GM12878 (cell line): ENCODE results near the gene YAF2. TPM values are rescaled to one million over a fixed set of nuclear protein-coding genes. Genes with fewer than 3 reads are reported as not detected.

ENCODE experiments used
- DPF2 ChIP-seq: fragments of 450-650 bp; IDR thresholded peaks from 2 replicates; pipeline ENCODE4 v1.6.1; 2017; ENCODE audit warnings: mild to moderate bottlenecking
- E2F4 ChIP-seq: IDR thresholded peaks from 2 replicates; pipeline ENCODE4 v1.6.1; 2012; ENCODE audit warnings: low read depth, low read length, improper control_type of control experiment
- EP300 ChIP-seq, 2 experiments: fragments of 150-350 bp in 1 of 2; IDR thresholded peaks; 2 replicates each; pipeline ENCODE4 v1.6.1; 2011 to 2012; ENCODE audit warnings: low read depth in 2 of 2, low read length in 2 of 2, borderline replicate concordance in 1 of 2, improper control_type of control experiment in 1 of 2, inconsistent platforms in 1 of 2; ENCODE audit not compliant: control insufficient read depth in 1 of 2
- GATAD2B ChIP-seq: fragments of 450-650 bp; conservative IDR thresholded peaks from 2 replicates; pipeline ENCODE4 v1.6.1; 2017; ENCODE audit warnings: low read depth, mild to moderate bottlenecking, moderate library complexity
- KAT2A ChIP-seq: conservative IDR thresholded peaks from 2 replicates; pipeline ENCODE4 v1.6.1; 2011; ENCODE audit warnings: low read depth, low read length; ENCODE audit not compliant: control insufficient read depth
- MEF2A ChIP-seq: IDR thresholded peaks from 2 replicates; pipeline ENCODE4 v1.6.1; 2011; ENCODE audit warnings: low read depth, mild to moderate bottlenecking, low read length, moderate library complexity; ENCODE audit not compliant: insufficient read depth
- MEF2B ChIP-seq: fragments of 450-650 bp; IDR thresholded peaks from 2 replicates; pipeline ENCODE4 v1.6.1; 2018; ENCODE audit warnings: mild to moderate bottlenecking, moderate library complexity; ENCODE audit not compliant: partially characterized antibody, poor library complexity, severe bottlenecking
- NFYB ChIP-seq: IDR thresholded peaks from 2 replicates; pipeline ENCODE4 v1.6.1; 2011; ENCODE audit warnings: low read depth, mild to moderate bottlenecking, low read length, improper control_type of control experiment, moderate library complexity; ENCODE audit not compliant: insufficient read depth
- POLR2AphosphoS5 ChIP-seq: IDR thresholded peaks from 2 replicates; pipeline ENCODE4 v1.6.1; 2011; ENCODE audit warnings: mild to moderate bottlenecking, low read length, inconsistent platforms
- RFX5 ChIP-seq: IDR thresholded peaks from 2 replicates; pipeline ENCODE4 v1.6.1; 2011; ENCODE audit warnings: low read depth, low read length, improper control_type of control experiment
- SMAD5 ChIP-seq: IDR thresholded peaks from 2 replicates; pipeline ENCODE4 v1.6.1; 2016; ENCODE audit warnings: antibody characterized with exemption, low read depth
- SP1 ChIP-seq: IDR thresholded peaks from one replicate; pipeline ENCODE4 v1.6.1; 2011; ENCODE audit warnings: low read depth, low read length
- SREBF2 ChIP-seq: IDR thresholded peaks from 2 replicates; pipeline ENCODE4 v1.6.1; 2012; ENCODE audit warnings: mild to moderate bottlenecking, low read length
- TARDBP ChIP-seq: IDR thresholded peaks from 2 replicates; pipeline ENCODE4 v1.6.1; 2016; ENCODE audit warnings: borderline replicate concordance
- TCF3 ChIP-seq: IDR thresholded peaks from 2 replicates; pipeline ENCODE4 v1.6.1; 2012; ENCODE audit warnings: low read depth, mild to moderate bottlenecking, low read length, borderline replicate concordance; ENCODE audit not compliant: insufficient read depth
- USF1 ChIP-seq: IDR thresholded peaks from 2 replicates; pipeline ENCODE4 v1.6.1; 2011; ENCODE audit warnings: borderline replicate concordance, low read depth, mild to moderate bottlenecking, moderate library complexity, mixed read lengths, low read length; ENCODE audit not compliant: insufficient read depth; ENCODE audit errors: extremely low read length
- YY1 ChIP-seq: IDR thresholded peaks from 2 replicates; pipeline ENCODE4 v1.6.1; 2011; ENCODE audit warnings: low read depth, mild to moderate bottlenecking, low read length
- ZNF384 ChIP-seq: IDR thresholded peaks from 2 replicates; pipeline ENCODE4 v1.6.1; 2012; ENCODE audit warnings: low read depth, mild to moderate bottlenecking, low read length, improper control_type of control experiment, borderline replicate concordance
- ZNF622 ChIP-seq: fragments of 450-650 bp; IDR thresholded peaks from 2 replicates; pipeline ENCODE4 v1.6.1; 2017; ENCODE audit warnings: mild to moderate bottlenecking, inconsistent platforms
- polyA plus RNA-seq, 11 experiments: library from polyadenylated mRNA; depleted of rRNA in 4 of 11; unstranded in 6 of 11; stranded (reverse) in 5 of 11; fragments of >200 nt; fragmentation: Nextera tagmentation in 4 of 11; fragmentation: Illumina TruSeq in 1 of 11; extraction: Ambion mirVana in 4 of 11; extraction: Trizol in 1 of 11; gene quantifications; 1 replicate in 1 of 11; 2 replicates in 10 of 11; pipeline versions ENCODE4 v1.2.1 to v1.2.3, GENCODE V29; 2011 to 2016; ENCODE audit warnings: inconsistent platforms in 2 of 11, missing spikeins in 2 of 11, low read depth in 1 of 11
- total RNA-seq, 4 experiments: library from RNA; depleted of rRNA in 3 of 4; stranded (reverse); fragments of >200 nt in 3 of 4; fragmentation: Illumina TruSeq in 1 of 4; extraction: Trizol in 1 of 4; gene quantifications; 2 replicates each; pipeline versions ENCODE4 v1.2.1 to v1.2.3, GENCODE V29; 2013 to 2021
- TF ChIP-seq, protein P1 (sequence below), 3 experiments: IDR thresholded peaks in 2 of 3; conservative IDR thresholded peaks in 1 of 3; 2 replicates each; pipeline ENCODE4 v1.5.1; 2011; ENCODE audit warnings: low read depth in 3 of 3, low read length in 3 of 3, mild to moderate bottlenecking in 3 of 3, control low read depth in 2 of 3, moderate library complexity in 2 of 3, inconsistent platforms in 1 of 3, mixed read lengths in 1 of 3; ENCODE audit not compliant: control insufficient read depth in 2 of 3, insufficient read depth in 1 of 3; ENCODE audit errors: extremely low read depth in 1 of 3
- TF ChIP-seq, protein P2 (sequence below): fragments of 450-650 bp; IDR thresholded peaks from 2 replicates; pipeline ENCODE4 v1.6.1; 2017; ENCODE audit warnings: mild to moderate bottlenecking, moderate library complexity

YAF2 gene
- total and polyA plus RNA-seq, 10 of the 15 experiments (the other 5 are each of a cell fraction or from before 2014, with no cell fraction given): 18.8 to 36.6 (median 23.0) TPM

DNA sequence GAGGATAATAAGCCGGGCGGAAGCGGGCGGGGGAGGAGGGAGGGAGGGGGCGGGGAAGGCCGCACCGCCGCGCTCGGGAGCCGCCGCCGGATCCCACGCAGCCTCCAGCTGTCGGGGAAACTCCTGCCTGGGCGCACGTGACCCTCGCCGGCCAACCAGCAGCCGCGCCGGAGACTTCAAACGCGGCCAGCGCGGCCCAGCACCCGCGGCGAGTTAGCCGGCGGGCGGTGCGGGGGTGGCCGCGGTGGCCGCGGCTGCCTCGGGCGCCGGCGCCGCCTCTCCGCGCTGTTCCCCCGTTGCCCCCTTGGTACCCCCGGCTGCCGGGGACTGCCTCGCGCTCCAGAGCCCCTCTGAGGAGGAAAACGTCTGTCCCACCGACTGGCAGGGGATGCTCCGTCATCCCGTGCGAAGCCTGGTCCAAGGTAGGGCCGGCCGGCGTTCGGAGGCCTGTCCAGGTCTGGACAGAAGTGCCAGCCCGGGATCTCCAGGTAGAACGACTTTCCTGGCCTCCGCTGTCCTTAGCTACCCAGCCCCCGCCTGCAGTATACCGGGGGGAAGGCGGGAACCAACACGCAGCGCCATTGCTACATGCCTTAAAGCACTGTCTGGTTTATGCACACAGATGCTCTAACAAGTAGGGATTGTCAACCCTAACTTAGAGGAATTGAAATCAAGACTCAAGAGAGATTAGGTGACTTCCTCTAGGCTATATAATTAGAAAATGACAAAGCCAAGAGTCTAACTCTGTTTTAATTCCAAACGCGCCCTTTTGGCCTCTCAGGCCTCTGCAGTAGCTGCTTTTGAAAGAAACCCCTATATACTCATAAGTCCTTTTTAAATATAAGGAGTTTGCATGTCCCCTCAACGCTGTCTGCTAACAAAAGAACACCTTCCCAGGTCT, at the start of gene YAF2 (continued):
- TF ChIP-seq ZNF384: no peak
- TF ChIP-seq SP1: no peak
- TF ChIP-seq, protein P1, sequence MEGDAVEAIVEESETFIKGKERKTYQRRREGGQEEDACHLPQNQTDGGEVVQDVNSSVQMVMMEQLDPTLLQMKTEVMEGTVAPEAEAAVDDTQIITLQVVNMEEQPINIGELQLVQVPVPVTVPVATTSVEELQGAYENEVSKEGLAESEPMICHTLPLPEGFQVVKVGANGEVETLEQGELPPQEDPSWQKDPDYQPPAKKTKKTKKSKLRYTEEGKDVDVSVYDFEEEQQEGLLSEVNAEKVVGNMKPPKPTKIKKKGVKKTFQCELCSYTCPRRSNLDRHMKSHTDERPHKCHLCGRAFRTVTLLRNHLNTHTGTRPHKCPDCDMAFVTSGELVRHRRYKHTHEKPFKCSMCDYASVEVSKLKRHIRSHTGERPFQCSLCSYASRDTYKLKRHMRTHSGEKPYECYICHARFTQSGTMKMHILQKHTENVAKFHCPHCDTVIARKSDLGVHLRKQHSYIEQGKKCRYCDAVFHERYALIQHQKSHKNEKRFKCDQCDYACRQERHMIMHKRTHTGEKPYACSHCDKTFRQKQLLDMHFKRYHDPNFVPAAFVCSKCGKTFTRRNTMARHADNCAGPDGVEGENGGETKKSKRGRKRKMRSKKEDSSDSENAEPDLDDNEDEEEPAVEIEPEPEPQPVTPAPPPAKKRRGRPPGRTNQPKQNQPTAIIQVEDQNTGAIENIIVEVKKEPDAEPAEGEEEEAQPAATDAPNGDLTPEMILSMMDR (IDR thresholded peaks at IDR 0.05 in 2 of 3, conservative IDR thresholded peaks at IDR 0.05 in 1 of 3; ENCODE audit: control insufficient read depth in 2 of 3, extremely low read depth in 1 of 3, insufficient read depth in 1 of 3, low read depth in 3 of 3, low read length in 3 of 3): no peak
- TF ChIP-seq TCF3: peak; percentile 64; the same call in 1 of the 2 replicates
- no peak; the same call in 1 of the 2 replicates for TF ChIP-seq POLR2AphosphoS5
- TF ChIP-seq USF1: peak; percentile 95
- no peak for TF ChIP-seq SMAD5
- TF ChIP-seq KAT2A: no peak
- TF ChIP-seq TARDBP: no peak
- TF ChIP-seq, protein P2, sequence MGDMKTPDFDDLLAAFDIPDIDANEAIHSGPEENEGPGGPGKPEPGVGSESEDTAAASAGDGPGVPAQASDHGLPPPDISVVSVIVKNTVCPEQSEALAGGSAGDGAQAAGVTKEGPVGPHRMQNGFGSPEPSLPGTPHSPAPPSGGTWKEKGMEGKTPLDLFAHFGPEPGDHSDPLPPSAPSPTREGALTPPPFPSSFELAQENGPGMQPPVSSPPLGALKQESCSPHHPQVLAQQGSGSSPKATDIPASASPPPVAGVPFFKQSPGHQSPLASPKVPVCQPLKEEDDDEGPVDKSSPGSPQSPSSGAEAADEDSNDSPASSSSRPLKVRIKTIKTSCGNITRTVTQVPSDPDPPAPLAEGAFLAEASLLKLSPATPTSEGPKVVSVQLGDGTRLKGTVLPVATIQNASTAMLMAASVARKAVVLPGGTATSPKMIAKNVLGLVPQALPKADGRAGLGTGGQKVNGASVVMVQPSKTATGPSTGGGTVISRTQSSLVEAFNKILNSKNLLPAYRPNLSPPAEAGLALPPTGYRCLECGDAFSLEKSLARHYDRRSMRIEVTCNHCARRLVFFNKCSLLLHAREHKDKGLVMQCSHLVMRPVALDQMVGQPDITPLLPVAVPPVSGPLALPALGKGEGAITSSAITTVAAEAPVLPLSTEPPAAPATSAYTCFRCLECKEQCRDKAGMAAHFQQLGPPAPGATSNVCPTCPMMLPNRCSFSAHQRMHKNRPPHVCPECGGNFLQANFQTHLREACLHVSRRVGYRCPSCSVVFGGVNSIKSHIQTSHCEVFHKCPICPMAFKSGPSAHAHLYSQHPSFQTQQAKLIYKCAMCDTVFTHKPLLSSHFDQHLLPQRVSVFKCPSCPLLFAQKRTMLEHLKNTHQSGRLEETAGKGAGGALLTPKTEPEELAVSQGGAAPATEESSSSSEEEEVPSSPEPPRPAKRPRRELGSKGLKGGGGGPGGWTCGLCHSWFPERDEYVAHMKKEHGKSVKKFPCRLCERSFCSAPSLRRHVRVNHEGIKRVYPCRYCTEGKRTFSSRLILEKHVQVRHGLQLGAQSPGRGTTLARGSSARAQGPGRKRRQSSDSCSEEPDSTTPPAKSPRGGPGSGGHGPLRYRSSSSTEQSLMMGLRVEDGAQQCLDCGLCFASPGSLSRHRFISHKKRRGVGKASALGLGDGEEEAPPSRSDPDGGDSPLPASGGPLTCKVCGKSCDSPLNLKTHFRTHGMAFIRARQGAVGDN: no peak
- peak; percentile 91 for TF ChIP-seq GATAD2B
- TF ChIP-seq DPF2: peak; percentile 80
- TF ChIP-seq NFYB: peak; percentile 83
- 0 out of 2 replicates have a peak, but pooled peaks have one; percentile 46 for TF ChIP-seq E2F4
- TF ChIP-seq ZNF622: no peak
- no peak for TF ChIP-seq MEF2B
- 0 out of 2 replicates have a peak, but pooled peaks have one; percentile 30 for TF ChIP-seq MEF2A
- no peak for TF ChIP-seq SREBF2
- TF ChIP-seq RFX5: no peak
- TF ChIP-seq EP300 (IDR thresholded peaks at IDR 0.05; ENCODE audit: borderline replicate concordance in 1 of 2, control insufficient read depth in 1 of 2, low read depth in 2 of 2, low read length in 2 of 2): no peak
- TF ChIP-seq YY1: peak; percentile 77
